CD4-positive, alpha-beta T cell treated with Interleukin-12 subunit alpha and Interleukin-12 subunit beta, for 1 hour (primary cell): ENCODE data around the gene KLHL28.

Experiments used
- DNase-seq: peaks from one replicate; pipeline ENCODE4 v3.0.0-alpha.2; 2020

Gene KLHL28

GRCh38 chr14:44961554-44962333 lies at the start of gene KLHL28, which contains the start of gene TOGARAM1:
Gene KLHL28 (minus strand): TSS chr14:44961947. CDS start chr14:44945928, 16,019 bp downstream.
Gene TOGARAM1 (plus strand): TSS chr14:44962190. CDS start chr14:44962422, 232 bp downstream.
- DNase-seq = peak; percentile 98

- DNase-seq = no peak
Measured at GRCh38 chr14:45003924-45004323, 42.2 kb upstream of the KLHL28 start.

DNA sequence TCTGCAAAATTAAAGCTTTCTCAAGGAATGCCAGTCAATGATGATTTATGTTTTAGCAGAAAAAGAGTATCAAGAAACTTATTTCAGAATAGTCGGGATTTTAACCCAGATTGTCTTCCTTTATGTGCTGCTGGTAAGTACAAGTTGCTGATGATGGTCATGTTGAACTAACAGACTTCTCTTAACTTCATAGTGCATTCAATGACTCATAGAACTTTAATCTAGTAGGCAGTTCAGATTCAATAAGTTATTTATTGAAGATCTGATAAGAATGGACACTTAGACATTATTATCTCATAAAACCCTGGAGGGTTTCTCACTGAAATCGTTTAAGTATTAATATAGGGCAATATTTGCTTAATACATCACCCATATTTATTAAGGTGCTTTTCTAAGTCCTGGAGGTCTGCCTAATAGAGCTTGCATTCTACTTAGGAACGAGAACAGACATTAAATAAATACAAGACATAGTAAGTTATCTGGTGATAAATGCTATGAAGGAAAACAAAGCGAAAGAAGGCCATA lies 34.1 kb upstream of the KLHL28 start:
- no peak for DNase-seq

DNA sequence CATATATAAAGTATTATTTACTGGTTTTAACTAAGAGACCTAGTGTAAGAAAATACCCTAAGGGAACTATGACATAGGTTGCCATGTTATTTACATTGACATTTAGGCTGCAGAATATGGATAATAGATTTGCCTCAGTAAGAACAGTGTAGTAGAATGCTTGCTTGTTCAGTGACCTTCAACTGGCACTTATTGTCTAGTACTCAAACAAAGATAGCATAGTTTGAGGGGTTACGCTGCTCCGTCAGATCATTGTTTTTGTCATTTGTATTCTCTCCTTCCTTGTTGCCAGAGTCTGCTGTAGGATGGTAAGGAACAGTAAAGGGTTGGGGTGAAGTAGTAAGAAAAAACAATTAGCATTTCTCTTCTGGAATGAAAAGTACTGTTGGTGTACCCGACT lies 33.4 kb upstream of the KLHL28 start:
- no peak for DNase-seq

DNA sequence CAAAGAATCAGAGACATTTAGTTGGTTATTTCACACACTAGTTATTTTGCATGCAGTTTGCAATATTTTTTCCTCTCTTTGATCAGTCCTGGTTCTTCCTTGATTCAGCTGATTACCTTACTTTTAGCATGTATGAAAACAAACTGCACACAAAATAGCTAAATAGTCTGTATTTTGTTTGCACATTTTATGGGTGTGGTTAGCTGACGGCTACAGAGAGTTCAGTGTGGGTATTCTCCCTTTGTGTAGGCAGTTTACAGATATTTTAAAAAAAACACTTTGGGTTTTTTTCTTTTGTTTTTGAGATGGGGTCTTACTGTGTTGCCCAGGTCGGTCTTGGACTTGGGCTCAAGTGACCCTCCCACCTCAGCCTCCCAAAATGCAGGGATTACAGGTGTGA lies 28.8 kb upstream of the KLHL28 start:
- DNase-seq = no peak

DNA sequence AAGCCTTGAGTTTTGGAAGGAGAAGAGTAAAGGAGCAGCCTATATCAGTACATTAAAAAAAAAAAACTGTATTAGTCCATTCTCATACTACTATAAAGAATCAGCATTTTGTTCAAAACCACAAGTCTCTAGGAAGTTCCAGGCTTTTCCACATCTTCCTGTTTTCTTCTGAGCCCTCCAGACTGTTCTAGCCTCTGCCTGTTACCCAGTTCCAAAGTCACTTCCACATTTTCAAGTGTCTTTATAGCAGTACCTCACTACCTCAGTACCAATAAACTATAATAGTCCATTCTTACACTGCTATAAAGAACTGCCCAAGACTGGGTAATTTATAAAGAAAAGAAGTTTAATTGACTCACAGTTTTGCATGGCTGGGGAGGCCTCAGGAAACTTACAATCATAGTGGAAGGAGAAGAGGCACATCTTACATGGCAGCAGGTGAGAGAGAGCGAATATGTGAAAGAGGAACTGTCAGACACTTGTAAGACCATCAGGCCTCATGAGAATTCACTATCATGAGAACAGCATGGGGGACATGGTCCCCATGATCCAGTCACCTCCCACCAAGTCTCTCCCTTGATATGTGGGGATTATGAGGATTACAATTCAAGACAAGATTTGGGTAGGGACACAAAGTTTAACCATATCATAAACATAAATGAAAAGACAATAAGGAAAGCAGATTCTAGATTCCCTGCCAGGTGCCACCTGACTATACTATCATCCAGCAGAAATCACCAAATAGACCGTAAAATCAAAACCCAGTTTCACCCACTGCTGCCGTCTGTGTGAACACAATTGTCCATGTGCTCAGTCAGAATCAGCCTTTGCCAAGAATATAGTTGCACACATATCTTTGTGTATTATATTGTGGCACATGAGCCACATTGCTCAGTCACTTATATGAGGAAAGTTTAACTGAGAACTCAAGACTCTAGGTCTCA lies 28.0 kb upstream of the KLHL28 start:
- DNase-seq = no peak

DNA sequence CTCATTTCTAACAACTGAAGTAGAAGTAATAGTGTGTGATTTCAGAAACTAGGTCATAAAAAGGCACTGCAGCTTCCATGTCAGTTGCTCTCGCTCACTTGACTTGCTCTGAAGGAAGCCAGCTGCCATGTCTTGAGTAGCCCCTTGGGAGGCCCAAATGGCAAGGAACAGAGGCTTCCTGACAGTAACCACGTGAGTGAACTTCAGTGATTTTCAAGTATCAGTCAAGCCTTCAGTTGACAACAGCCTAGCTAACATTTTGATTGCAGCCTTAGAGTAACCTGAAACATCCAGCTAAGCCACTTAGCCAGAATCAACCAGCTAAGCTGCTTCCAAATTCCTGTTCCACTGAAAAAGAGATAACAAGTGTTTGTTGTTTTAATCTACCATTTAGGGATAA lies 26.9 kb upstream of the KLHL28 start:
- DNase-seq = no peak

- no peak for DNase-seq
Measured at GRCh38 chr14:44982594-44982993, 20.8 kb upstream of the KLHL28 start.

GRCh38 chr14:44981198-44981597 lies 19.5 kb upstream of the KLHL28 start:
- no peak for DNase-seq

GRCh38 chr14:44979740-44980356 lies 18.1 kb upstream of the KLHL28 start:
- DNase-seq = no peak

GRCh38 chr14:44979273-44979672 lies 17.5 kb upstream of the KLHL28 start:
- DNase-seq = no peak

DNA sequence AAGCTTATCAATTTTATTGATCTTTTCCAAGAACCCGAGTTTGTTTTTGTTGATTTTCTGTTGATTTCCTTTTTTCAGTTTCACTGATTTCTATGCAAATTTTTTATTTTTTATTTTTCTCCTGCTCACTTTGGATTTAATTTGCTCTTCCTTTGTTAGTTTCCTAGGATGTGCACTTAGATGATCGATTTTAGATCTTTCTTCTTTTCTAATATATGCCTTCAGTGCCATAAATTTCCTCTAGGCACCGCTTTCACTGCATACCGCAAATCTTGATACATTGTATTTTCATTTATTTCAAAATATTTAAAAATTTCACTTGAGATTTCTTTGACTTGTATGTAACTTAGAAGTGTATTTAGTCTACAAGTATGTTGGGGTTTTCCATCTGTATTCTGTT lies 9.7 kb upstream of the KLHL28 start:
- DNase-seq = no peak

DNA sequence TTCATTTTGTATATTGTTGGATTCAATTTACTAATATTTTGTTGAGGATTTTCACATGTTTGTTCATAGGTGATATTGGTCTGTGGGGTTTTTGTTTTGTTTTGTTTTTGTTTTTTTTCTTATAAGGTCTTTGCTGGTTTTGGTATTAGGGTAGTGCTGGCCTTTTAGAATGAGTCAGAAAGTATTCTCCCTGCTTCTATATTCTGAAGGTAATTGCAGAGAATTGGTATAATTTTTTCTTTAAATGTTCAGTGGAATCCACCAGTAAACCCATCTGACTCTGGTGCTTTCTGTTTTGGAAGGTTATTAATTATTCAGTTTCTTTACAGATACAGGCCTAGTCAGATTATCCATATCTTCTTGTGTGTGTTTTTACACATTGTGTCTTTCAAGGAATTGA lies 9.2 kb upstream of the KLHL28 start:
- DNase-seq = no peak

- DNase-seq = no peak
Measured at GRCh38 chr14:44968714-44969113, 7.0 kb upstream of the KLHL28 start.

GRCh38 chr14:44966601-44967336 lies 5.0 kb upstream of the KLHL28 start:
- DNase-seq = no peak

- DNase-seq = no peak
Measured at GRCh38 chr14:44963775-44964380, 2.1 kb upstream of the KLHL28 start.

DNA sequence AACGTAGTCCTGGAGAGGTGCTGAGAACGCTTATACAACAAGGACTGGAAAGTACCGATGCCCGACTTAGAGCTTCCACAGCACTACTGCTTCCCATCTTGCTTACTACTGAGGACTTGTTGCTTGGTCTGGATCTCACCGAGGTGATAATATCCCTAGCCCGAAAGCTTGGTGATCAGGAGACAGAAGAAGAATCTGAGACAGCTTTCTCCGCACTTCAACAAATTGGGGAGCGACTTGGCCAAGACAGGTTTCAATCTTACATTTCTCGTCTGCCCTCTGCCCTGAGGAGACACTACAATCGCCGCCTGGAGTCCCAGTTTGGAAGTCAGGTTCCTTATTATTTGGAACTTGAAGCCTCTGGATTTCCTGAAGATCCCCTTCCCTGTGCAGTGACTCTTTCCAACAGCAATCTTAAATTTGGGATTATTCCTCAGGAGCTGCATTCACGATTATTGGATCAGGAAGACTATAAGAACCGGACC lies 1.3 kb upstream of the KLHL28 start:
- DNase-seq = no peak

DNA sequence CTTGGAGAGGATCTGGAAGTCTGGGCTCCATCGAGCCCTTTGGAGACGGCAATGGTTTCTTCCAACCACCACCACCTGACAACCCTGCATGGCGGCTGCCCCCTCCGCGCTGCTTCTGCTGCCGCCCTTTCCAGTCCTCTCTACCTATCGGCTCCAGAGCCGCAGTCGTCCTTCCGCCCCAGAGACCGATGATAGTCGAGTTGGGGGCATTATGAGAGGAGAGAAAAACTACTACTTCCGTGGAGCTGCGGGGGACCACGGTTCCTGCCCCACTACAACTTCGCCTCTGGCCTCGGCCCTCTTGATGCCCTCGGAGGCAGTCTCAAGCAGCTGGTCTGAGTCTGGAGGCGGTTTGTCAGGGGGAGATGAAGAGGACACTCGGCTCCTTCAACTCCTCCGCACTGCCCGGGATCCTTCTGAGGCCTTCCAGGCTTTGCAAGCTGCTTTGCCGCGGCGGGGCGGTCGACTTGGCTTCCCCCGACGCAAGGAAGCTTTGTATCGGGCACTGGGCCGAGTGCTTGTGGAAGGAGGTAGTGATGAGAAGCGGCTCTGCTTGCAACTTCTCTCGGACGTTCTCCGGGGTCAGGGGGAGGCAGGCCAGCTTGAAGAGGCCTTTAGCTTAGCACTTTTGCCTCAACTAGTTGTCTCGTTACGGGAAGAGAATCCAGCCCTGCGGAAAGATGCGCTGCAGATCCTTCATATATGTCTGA lies 742 bp upstream of the KLHL28 start:
- no peak for DNase-seq

DNA sequence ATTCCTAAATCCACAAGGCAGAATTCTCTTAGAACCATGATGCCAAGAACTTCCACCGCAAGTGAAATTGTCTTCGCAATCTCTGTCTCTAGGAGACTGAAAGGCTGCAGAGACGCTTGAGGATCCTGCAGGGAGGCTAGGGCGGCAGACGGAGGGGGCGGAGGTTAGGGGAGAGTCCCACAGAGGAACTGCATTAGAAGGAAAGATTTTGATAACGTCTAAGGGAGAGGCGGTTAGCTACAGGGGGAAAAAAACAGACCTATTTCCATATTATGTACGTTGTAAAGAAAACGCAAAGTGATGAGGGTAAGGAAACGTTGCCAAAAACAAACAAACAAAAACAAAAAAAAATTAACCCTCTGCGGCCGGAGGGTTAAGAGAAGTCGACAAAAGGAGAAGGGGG lies 595 bp downstream of the KLHL28 start:
- peak; percentile 60 for DNase-seq

GRCh38 chr14:44960646-44961045 lies 1.1 kb downstream of the KLHL28 start:
- DNase-seq = no peak

DNA sequence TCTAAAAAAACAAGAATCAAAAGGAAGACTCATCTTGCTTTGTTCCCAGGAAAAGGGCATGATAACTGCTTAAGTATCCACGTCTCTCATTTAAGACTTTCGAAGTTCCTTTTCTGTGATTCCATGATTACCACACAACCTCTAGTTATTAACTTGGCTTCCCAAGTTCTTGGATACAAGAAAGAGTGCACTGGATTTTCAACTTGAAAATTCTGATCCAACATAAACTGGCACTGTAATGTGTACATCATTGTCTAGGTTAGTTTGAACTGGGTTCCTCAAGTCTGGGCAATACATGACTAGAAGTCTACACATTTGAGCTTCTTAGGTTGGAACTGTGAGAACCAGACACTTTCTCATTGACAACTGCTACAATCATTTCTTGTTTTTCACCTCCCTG lies 1.6 kb downstream of the KLHL28 start:
- DNase-seq = no peak
